ENCODE data around the gene FBXL17.

FBXL17 gene

DNA sequence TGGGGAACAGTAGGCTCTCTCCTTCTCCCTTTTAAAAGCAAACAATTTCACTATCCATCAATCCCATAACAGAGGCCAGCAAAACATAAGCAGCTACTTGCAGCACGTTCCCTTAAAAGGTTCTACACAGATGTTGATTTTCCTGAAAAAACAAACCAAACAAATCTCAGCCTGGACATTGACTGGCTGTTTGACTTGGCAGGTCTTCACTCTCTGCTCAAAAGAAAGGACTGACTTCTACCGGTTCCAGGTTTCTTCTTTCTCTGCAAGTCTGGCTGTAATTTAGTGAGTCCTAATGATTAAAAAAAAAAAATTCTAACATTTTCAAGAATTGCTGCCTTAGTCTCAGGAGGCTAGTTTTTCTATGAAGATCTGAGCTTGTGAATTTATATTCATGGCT is 508.0 kb downstream of the FBXL17 start:
- no peak overlapping the region for H3K4me3 ChIP-seq (ENCODE audit: low read depth, low read length)
- H3K9me3 ChIP-seq, result no peaks in the 10 kb centered on the region
- H3K4me1 ChIP-seq, result peaks cover 7% of the 10 kb centered on the region; the same call in 1 of the 2 replicates
- DNase-seq, result no peak
- no peaks in the 10 kb centered on the region for H3K27me3 ChIP-seq
- H3K36me3 ChIP-seq, result no peaks in the 10 kb centered on the region
- TF ChIP-seq, protein P1, sequence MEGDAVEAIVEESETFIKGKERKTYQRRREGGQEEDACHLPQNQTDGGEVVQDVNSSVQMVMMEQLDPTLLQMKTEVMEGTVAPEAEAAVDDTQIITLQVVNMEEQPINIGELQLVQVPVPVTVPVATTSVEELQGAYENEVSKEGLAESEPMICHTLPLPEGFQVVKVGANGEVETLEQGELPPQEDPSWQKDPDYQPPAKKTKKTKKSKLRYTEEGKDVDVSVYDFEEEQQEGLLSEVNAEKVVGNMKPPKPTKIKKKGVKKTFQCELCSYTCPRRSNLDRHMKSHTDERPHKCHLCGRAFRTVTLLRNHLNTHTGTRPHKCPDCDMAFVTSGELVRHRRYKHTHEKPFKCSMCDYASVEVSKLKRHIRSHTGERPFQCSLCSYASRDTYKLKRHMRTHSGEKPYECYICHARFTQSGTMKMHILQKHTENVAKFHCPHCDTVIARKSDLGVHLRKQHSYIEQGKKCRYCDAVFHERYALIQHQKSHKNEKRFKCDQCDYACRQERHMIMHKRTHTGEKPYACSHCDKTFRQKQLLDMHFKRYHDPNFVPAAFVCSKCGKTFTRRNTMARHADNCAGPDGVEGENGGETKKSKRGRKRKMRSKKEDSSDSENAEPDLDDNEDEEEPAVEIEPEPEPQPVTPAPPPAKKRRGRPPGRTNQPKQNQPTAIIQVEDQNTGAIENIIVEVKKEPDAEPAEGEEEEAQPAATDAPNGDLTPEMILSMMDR (IDR thresholded peaks at IDR 0.05; ENCODE audit: low read depth, low read length), result no peak

DNA sequence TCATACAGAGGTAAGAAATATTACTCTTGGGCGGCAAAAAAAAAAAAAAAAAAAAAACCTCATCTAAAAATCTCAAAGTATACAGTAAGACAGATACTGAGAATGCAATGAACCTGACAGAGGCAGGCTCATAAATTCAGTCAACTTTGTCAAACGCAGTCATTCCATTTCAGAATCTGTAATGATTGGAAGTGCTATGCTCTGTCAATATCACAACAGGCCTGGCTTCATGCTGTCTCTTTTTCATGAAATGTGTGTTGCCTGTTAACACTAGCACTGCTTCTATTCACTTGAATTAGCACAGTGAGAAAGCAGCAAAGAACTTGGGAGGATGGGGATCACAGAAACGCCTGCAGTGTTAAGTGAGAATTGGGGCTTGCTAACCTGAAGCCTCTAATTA is 510.9 kb downstream of the FBXL17 start:
- TF ChIP-seq, protein P1 (IDR thresholded peaks at IDR 0.05; ENCODE audit: low read depth, low read length), result no peak
- H3K9me3 ChIP-seq, result no peaks in the 10 kb centered on the region
- H3K4me3 ChIP-seq (ENCODE audit: low read depth, low read length), result no peak overlapping the region
- no peaks in the 10 kb centered on the region for H3K4me1 ChIP-seq
- H3K36me3 ChIP-seq, result no peaks in the 10 kb centered on the region
- DNase-seq, result no peak
- no peaks in the 10 kb centered on the region for H3K27me3 ChIP-seq

DNA sequence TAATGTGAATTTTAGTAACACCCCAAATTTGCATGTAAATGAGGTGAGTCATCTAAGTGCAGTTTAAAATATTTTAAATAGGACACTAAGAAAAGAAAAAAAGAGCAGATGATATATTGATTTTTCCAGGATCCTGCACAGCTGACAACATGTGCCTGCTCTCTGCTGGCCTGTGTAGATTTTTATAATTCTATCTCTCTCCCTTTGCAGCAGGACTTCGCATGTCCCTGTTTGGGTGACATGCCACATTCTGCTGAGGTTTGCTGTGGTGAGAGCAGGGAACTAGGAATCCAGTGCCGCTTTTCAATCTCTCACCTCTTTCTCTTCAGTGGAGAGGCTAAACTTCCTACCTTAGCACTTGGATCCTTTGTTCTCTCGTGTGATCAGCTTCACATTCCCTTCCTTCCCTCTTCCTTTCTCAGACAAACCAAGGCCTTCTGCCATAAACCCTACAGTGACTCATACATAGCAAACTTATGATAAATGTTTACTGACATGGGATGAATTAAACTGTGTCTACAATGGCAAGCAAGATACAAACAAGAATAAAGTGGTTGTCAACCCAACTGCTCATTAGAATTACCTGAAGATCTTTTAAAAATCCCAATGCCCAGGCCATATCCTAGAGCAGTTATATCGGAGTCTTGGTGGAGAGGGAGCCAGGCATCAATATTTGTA is 512.3 kb downstream of the FBXL17 start:
- no peak for DNase-seq
- Histone ChIP-seq H3K4me1 (no peaks in the 10 kb centered on the region), H3K36me3 (no peaks in the 10 kb centered on the region), H3K9me3 (no peaks in the 10 kb centered on the region), H3K4me3 (ENCODE audit: low read depth, low read length) (no peak overlapping the region), H3K27me3 (no peaks in the 10 kb centered on the region)
- TF ChIP-seq, protein P1 (IDR thresholded peaks at IDR 0.05; ENCODE audit: low read depth, low read length), result no peak

DNA sequence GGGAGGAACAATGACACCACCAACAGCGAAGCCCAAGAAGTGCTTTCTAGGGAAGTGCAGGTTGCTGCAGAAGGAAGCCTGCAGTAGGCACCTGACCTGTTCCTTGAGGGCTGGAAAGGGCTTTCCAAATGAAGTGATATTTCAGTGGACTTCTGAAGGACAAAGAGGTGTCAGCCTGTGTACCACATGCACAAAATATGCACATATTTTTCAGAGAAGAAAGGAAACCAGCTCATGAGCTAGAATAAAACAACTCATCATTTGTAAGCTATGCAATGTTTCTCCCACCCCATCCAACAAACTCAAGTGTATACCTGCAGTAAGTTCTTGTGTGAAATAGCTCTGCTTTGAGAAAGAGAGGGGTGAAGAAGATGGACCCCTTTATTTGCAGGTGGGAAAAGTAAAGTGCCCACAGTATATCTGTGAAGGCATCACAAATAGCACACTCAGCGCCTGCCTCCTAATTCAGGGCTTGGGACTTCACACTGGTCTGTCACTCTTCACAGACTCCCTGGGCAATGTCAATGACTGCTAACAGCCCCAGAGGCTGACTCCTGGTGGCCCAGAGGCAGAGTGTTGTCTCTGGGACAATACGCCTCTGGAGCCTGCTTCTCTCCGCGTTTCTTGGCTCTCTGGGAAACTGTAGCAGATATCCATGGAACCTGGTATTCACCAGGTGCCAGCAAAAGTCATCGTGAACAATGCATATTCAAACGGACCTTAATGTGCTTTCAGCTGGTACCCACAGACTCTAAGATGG is 513.1 kb downstream of the FBXL17 start:
- TF ChIP-seq, protein P1 (IDR thresholded peaks at IDR 0.05; ENCODE audit: low read depth, low read length), result peak; percentile 14; the same call in 1 of the 2 replicates
- Histone ChIP-seq H3K27me3 (no peaks in the 10 kb centered on the region), H3K9me3 (no peaks in the 10 kb centered on the region), H3K36me3 (no peaks in the 10 kb centered on the region), H3K4me1 (no peaks in the 10 kb centered on the region), H3K4me3 (ENCODE audit: low read depth, low read length) (no peak overlapping the region)
- DNase-seq, result no peak

DNA sequence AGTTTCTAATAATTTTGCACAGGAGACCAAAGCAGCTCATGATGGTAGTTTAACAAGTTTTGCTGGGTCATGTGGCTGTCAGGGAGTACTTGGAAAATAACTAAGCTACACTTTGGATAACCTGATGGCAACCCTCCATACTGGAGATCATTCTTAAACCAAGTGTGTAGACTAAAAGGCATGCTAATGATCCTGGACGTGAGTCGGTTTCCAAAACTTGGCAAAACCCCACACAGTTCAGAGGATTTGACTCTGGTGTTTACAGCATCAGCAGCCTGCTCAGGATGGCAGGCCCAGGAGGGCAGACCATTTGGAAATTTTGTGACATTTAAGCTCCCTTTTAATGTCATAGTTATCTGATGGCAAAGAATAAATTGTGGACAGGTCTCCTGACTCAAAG is 514.6 kb downstream of the FBXL17 start:
- H3K4me1 ChIP-seq, result no peaks in the 10 kb centered on the region
- H3K36me3 ChIP-seq, result no peaks in the 10 kb centered on the region
- no peak for DNase-seq
- H3K9me3 ChIP-seq, result no peaks in the 10 kb centered on the region
- TF ChIP-seq, protein P1 (IDR thresholded peaks at IDR 0.05; ENCODE audit: low read depth, low read length), result no peak
- H3K4me3 ChIP-seq (ENCODE audit: low read depth, low read length), result no peak overlapping the region
- H3K27me3 ChIP-seq, result no peaks in the 10 kb centered on the region

DNA sequence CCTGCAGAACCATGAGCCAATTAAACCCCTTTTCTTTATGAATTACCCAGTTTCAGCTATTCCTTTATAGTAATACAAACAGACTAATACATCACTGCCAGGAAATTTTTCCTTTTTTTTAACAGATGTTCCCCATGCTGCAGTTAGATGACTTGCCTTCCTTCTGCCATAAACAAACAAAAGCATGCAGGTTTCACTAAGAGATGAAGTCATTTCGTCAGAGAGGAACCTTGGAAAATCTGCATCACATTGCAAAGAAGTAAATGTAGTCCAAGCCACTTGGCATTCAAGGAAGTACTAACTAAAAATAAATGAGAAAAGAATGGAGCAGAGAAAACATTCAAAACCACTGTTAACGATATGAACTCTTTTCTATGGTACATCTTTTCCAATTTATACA is 517.1 kb downstream of the FBXL17 start:
- H3K36me3 ChIP-seq, result no peaks in the 10 kb centered on the region
- H3K4me1 ChIP-seq, result no peaks in the 10 kb centered on the region
- H3K4me3 ChIP-seq (ENCODE audit: low read depth, low read length), result no peak overlapping the region
- no peaks in the 10 kb centered on the region for H3K27me3 ChIP-seq
- TF ChIP-seq, protein P1 (IDR thresholded peaks at IDR 0.05; ENCODE audit: low read depth, low read length), result no peak
- no peak for DNase-seq
- no peaks in the 10 kb centered on the region for H3K9me3 ChIP-seq
